ENCODE data around the gene CCDC68.

Gene CCDC68

GRCh38 chr18:54958704-54959625, at the start of gene CCDC68:
TSS of gene CCDC68 (minus strand) at chr18:54959461. CDS start at chr18:54942791, 16,670 bp downstream.
- H3K4me1 ChIP-seq (ENCODE audit: control insufficient read depth, insufficient read depth, low read length), result no peaks in the 10 kb centered on the region
- no peaks in the 10 kb centered on the region for H3K36me3 ChIP-seq (ENCODE audit: control insufficient read depth, insufficient read depth, low read length)
- H3K4me3 ChIP-seq (ENCODE audit: low read length), result peak within 1 kb of the TSS; percentile 69
- no peaks in the 10 kb centered on the region for H3K27me3 ChIP-seq (ENCODE audit: control insufficient read depth, insufficient read depth, low read length)
- WGBS (ENCODE audit: insufficient coverage, insufficient read length), result no CpG with 5 or more reads among the region's 58 CpGs
- no peaks in the 10 kb centered on the region for H3K9me3 ChIP-seq (ENCODE audit: control insufficient read depth, insufficient read depth, low read length)
- DNase-seq (ENCODE audit: low read depth, low spot score), result peak; percentile 5
- no peak within 1 kb of the TSS for H3K27ac ChIP-seq (ENCODE audit: low read length)

- Histone ChIP-seq H3K4me1 (ENCODE audit: control insufficient read depth, insufficient read depth, low read length) (no peaks in the 10 kb centered on the region), H3K9me3 (ENCODE audit: control insufficient read depth, insufficient read depth, low read length) (no peaks in the 10 kb centered on the region), H3K4me3 (ENCODE audit: low read length) (no peak overlapping the region), H3K27me3 (ENCODE audit: control insufficient read depth, insufficient read depth, low read length) (no peaks in the 10 kb centered on the region), H3K27ac (ENCODE audit: low read length) (no peak overlapping the region), H3K36me3 (ENCODE audit: control insufficient read depth, insufficient read depth, low read length) (no peaks in the 10 kb centered on the region)
- no peak for DNase-seq (ENCODE audit: low read depth, low spot score)
- WGBS (ENCODE audit: insufficient coverage, insufficient read length), result no CpG with 5 or more reads among the region's 4 CpGs
Measured at GRCh38 chr18:55007602-55008001, 48.3 kb upstream of the CCDC68 start.

- Histone ChIP-seq H3K27ac (ENCODE audit: low read length) (no peak overlapping the region), H3K4me1 (ENCODE audit: control insufficient read depth, insufficient read depth, low read length) (peaks cover 2% of the 10 kb centered on the region; the same call in 1 of the 2 replicates), H3K4me3 (ENCODE audit: low read length) (no peak overlapping the region), H3K27me3 (ENCODE audit: control insufficient read depth, insufficient read depth, low read length) (no peaks in the 10 kb centered on the region), H3K9me3 (ENCODE audit: control insufficient read depth, insufficient read depth, low read length) (no peaks in the 10 kb centered on the region), H3K36me3 (ENCODE audit: control insufficient read depth, insufficient read depth, low read length) (no peaks in the 10 kb centered on the region)
- DNase-seq (ENCODE audit: low read depth, low spot score), result no peak
- WGBS (ENCODE audit: insufficient coverage, insufficient read length), result no CpG with 5 or more reads among the region's 5 CpGs
Measured at GRCh38 chr18:55003695-55004094, 44.4 kb upstream of the CCDC68 start.

- no peaks in the 10 kb centered on the region for H3K9me3 ChIP-seq (ENCODE audit: control insufficient read depth, insufficient read depth, low read length)
- DNase-seq (ENCODE audit: low read depth, low spot score), result no peak
- no CpG with 5 or more reads among the region's 3 CpGs for WGBS (ENCODE audit: insufficient coverage, insufficient read length)
- no peaks in the 10 kb centered on the region for H3K27me3 ChIP-seq (ENCODE audit: control insufficient read depth, insufficient read depth, low read length)
- peaks cover 2% of the 10 kb centered on the region; the same call in 1 of the 2 replicates for H3K4me1 ChIP-seq (ENCODE audit: control insufficient read depth, insufficient read depth, low read length)
- H3K4me3 ChIP-seq (ENCODE audit: low read length), result no peak overlapping the region
- H3K36me3 ChIP-seq (ENCODE audit: control insufficient read depth, insufficient read depth, low read length), result no peaks in the 10 kb centered on the region
- no peak overlapping the region for H3K27ac ChIP-seq (ENCODE audit: low read length)
Measured at GRCh38 chr18:55002261-55002660, 43.0 kb upstream of the CCDC68 start.

- no peaks in the 10 kb centered on the region for H3K36me3 ChIP-seq (ENCODE audit: control insufficient read depth, insufficient read depth, low read length)
- H3K27me3 ChIP-seq (ENCODE audit: control insufficient read depth, insufficient read depth, low read length), result no peaks in the 10 kb centered on the region
- no peaks in the 10 kb centered on the region for H3K9me3 ChIP-seq (ENCODE audit: control insufficient read depth, insufficient read depth, low read length)
- no peak overlapping the region for H3K27ac ChIP-seq (ENCODE audit: low read length)
- no peak overlapping the region for H3K4me3 ChIP-seq (ENCODE audit: low read length)
- H3K4me1 ChIP-seq (ENCODE audit: control insufficient read depth, insufficient read depth, low read length), result peaks cover 2% of the 10 kb centered on the region; the same call in 1 of the 2 replicates
- DNase-seq (ENCODE audit: low read depth, low spot score), result no peak
- WGBS (ENCODE audit: insufficient coverage, insufficient read length), result no CpG with 5 or more reads among the region's 6 CpGs
Measured at GRCh38 chr18:55001394-55002024, 42.2 kb upstream of the CCDC68 start.

- WGBS (ENCODE audit: insufficient coverage, insufficient read length), result no CpG with 5 or more reads among the region's 5 CpGs
- no peaks in the 10 kb centered on the region for H3K9me3 ChIP-seq (ENCODE audit: control insufficient read depth, insufficient read depth, low read length)
- no peaks in the 10 kb centered on the region for H3K36me3 ChIP-seq (ENCODE audit: control insufficient read depth, insufficient read depth, low read length)
- H3K27me3 ChIP-seq (ENCODE audit: control insufficient read depth, insufficient read depth, low read length), result no peaks in the 10 kb centered on the region
- DNase-seq (ENCODE audit: low read depth, low spot score), result no peak
- H3K27ac ChIP-seq (ENCODE audit: low read length), result no peak overlapping the region
- H3K4me3 ChIP-seq (ENCODE audit: low read length), result no peak overlapping the region
- H3K4me1 ChIP-seq (ENCODE audit: control insufficient read depth, insufficient read depth, low read length), result peaks cover 2% of the 10 kb centered on the region; the same call in 1 of the 2 replicates
Measured at GRCh38 chr18:55000529-55000928, 41.3 kb upstream of the CCDC68 start.

- no peak overlapping the region for H3K27ac ChIP-seq (ENCODE audit: low read length)
- WGBS (ENCODE audit: insufficient coverage, insufficient read length), result no CpG with 5 or more reads among the region's 5 CpGs
- DNase-seq (ENCODE audit: low read depth, low spot score), result no peak
Measured at GRCh38 chr18:54999016-54999415, 39.8 kb upstream of the CCDC68 start.

GRCh38 chr18:54995421-54996143, 36.3 kb upstream of the CCDC68 start:
- Histone ChIP-seq H3K9me3 (ENCODE audit: control insufficient read depth, insufficient read depth, low read length) (no peaks in the 10 kb centered on the region), H3K36me3 (ENCODE audit: control insufficient read depth, insufficient read depth, low read length) (no peaks in the 10 kb centered on the region), H3K27ac (ENCODE audit: low read length) (no peak overlapping the region), H3K4me3 (ENCODE audit: low read length) (no peak overlapping the region), H3K4me1 (ENCODE audit: control insufficient read depth, insufficient read depth, low read length) (no peaks in the 10 kb centered on the region), H3K27me3 (ENCODE audit: control insufficient read depth, insufficient read depth, low read length) (no peaks in the 10 kb centered on the region)
- DNase-seq (ENCODE audit: low read depth, low spot score), result no peak
- WGBS (ENCODE audit: insufficient coverage, insufficient read length), result no CpG with 5 or more reads among the region's 5 CpGs

More at GRCh38 chr18:54999016-54999415, 39.8 kb upstream of the CCDC68 start:
- Histone ChIP-seq H3K9me3 (ENCODE audit: control insufficient read depth, insufficient read depth, low read length) (no peaks in the 10 kb centered on the region), H3K4me1 (ENCODE audit: control insufficient read depth, insufficient read depth, low read length) (peaks cover 2% of the 10 kb centered on the region; the same call in 1 of the 2 replicates), H3K36me3 (ENCODE audit: control insufficient read depth, insufficient read depth, low read length) (no peaks in the 10 kb centered on the region), H3K4me3 (ENCODE audit: low read length) (no peak overlapping the region), H3K27me3 (ENCODE audit: control insufficient read depth, insufficient read depth, low read length) (no peaks in the 10 kb centered on the region)

GRCh38 chr18:54991981-54992380, 32.7 kb upstream of the CCDC68 start:
- no CpG with 5 or more reads among the region's 4 CpGs for WGBS (ENCODE audit: insufficient coverage, insufficient read length)
- Histone ChIP-seq H3K27me3 (ENCODE audit: control insufficient read depth, insufficient read depth, low read length) (no peaks in the 10 kb centered on the region), H3K4me3 (ENCODE audit: low read length) (no peak overlapping the region), H3K4me1 (ENCODE audit: control insufficient read depth, insufficient read depth, low read length) (no peaks in the 10 kb centered on the region), H3K27ac (ENCODE audit: low read length) (no peak overlapping the region), H3K36me3 (ENCODE audit: control insufficient read depth, insufficient read depth, low read length) (no peaks in the 10 kb centered on the region), H3K9me3 (ENCODE audit: control insufficient read depth, insufficient read depth, low read length) (no peaks in the 10 kb centered on the region)
- no peak for DNase-seq (ENCODE audit: low read depth, low spot score)

- Histone ChIP-seq H3K4me3 (ENCODE audit: low read length) (no peak overlapping the region), H3K36me3 (ENCODE audit: control insufficient read depth, insufficient read depth, low read length) (no peaks in the 10 kb centered on the region), H3K9me3 (ENCODE audit: control insufficient read depth, insufficient read depth, low read length) (no peaks in the 10 kb centered on the region), H3K27me3 (ENCODE audit: control insufficient read depth, insufficient read depth, low read length) (no peaks in the 10 kb centered on the region), H3K4me1 (ENCODE audit: control insufficient read depth, insufficient read depth, low read length) (no peaks in the 10 kb centered on the region), H3K27ac (ENCODE audit: low read length) (no peak overlapping the region)
- no CpG with 5 or more reads among the region's 4 CpGs for WGBS (ENCODE audit: insufficient coverage, insufficient read length)
- DNase-seq (ENCODE audit: low read depth, low spot score), result no peak
Measured at GRCh38 chr18:54984908-54985307, 25.6 kb upstream of the CCDC68 start.

All from iPS DF 6.9 (cell line).